ENCODE data around the gene TMC2. TPM values are rescaled to one million over a fixed set of nuclear protein-coding genes. Genes with fewer than 3 reads are reported as not detected.

TMC2 gene
- total and polyA plus RNA-seq, 2 of the 4 experiments (the other 2 are of a cell fraction) = not detected

- DNase-seq (no peak), ATAC-seq (ENCODE audit: low read depth) (no peak)
- Histone ChIP-seq H3K56ac (ENCODE audit: extremely low read depth, insufficient read depth, low read length) (no peak overlapping the region), H3K79me1 (ENCODE audit: low read depth in 1 of 2, low read length in 2 of 2) (no peaks in the 10 kb centered on the region), H4K20me1 (ENCODE audit: insufficient read depth, low read length) (no peaks in the 10 kb centered on the region), H3K4ac (ENCODE audit: low read depth, low read length) (no peak overlapping the region), H3K27me3 (ENCODE audit: control insufficient read depth, insufficient read depth, low read length) (no peaks in the 10 kb centered on the region), H3K4me3 (ENCODE audit: insufficient read depth, low read depth, low read length) (no peak overlapping the region), H2BK20ac (ENCODE audit: low read depth, low read length) (no peak overlapping the region), H3K9me1 (ENCODE audit: insufficient read depth, low read length) (no peaks in the 10 kb centered on the region), H3K4me1 (ENCODE audit: control insufficient read depth, insufficient read depth, low read length) (no peaks in the 10 kb centered on the region), H2BK15ac (ENCODE audit: low read depth, low read length) (no peak overlapping the region), H2BK120ac (ENCODE audit: low read depth, low read length) (no peak overlapping the region), H2AK9ac (replicated peaks; ENCODE audit: low read depth, low read length, poor library complexity) (no peak overlapping the region), H4K91ac (ENCODE audit: insufficient read depth, low read depth, low read length) (no peak overlapping the region), H3K4me2 (ENCODE audit: low read depth, low read length) (no peak overlapping the region), H3K9me3 (ENCODE audit: control insufficient read depth, insufficient read depth, low read length) (peaks cover 3% of the 10 kb centered on the region; the same call in 1 of the 2 replicates), H4K8ac (ENCODE audit: low read depth in 2 of 2, low read length in 2 of 2) (no peak overlapping the region), H3K36me3 (ENCODE audit: control insufficient read depth, insufficient read depth, low read length) (no peaks in the 10 kb centered on the region), H2BK5ac (ENCODE audit: low read depth, low read length, poor library complexity, severe bottlenecking) (no peak overlapping the region), H2AK5ac (ENCODE audit: low read depth, low read length) (no peak overlapping the region), H3K9ac (ENCODE audit: low read depth, low read length) (no peak overlapping the region), H3K27ac (ENCODE audit: insufficient read depth, low read length) (no peak overlapping the region), H3K23ac (ENCODE audit: low read depth, low read length) (no peak overlapping the region), H2AFZ (replicated peaks; ENCODE audit: low read length, poor library complexity) (peak overlapping the region; percentile 10), H3K14ac (replicated peaks; ENCODE audit: low read depth, low read length) (no peak overlapping the region), H3K18ac (ENCODE audit: low read depth, low read length) (no peak overlapping the region), H4K5ac (ENCODE audit: low read depth, low read length) (no peak overlapping the region)
- no peak for TF ChIP-seq SMC3 (IDR thresholded peaks at IDR 0.05; ENCODE audit: low read depth, low read length)
- TF ChIP-seq, protein P1, sequence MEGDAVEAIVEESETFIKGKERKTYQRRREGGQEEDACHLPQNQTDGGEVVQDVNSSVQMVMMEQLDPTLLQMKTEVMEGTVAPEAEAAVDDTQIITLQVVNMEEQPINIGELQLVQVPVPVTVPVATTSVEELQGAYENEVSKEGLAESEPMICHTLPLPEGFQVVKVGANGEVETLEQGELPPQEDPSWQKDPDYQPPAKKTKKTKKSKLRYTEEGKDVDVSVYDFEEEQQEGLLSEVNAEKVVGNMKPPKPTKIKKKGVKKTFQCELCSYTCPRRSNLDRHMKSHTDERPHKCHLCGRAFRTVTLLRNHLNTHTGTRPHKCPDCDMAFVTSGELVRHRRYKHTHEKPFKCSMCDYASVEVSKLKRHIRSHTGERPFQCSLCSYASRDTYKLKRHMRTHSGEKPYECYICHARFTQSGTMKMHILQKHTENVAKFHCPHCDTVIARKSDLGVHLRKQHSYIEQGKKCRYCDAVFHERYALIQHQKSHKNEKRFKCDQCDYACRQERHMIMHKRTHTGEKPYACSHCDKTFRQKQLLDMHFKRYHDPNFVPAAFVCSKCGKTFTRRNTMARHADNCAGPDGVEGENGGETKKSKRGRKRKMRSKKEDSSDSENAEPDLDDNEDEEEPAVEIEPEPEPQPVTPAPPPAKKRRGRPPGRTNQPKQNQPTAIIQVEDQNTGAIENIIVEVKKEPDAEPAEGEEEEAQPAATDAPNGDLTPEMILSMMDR (conservative IDR thresholded peaks at IDR 0.05; ENCODE audit: low read depth, low read length) = no peak
- no peak for TF ChIP-seq RFX5 (IDR thresholded peaks at IDR 0.05; ENCODE audit: low read depth, low read length)
- TF ChIP-seq BHLHE40 (IDR thresholded peaks at IDR 0.05; ENCODE audit: low read depth, low read length) = no peak
- TF ChIP-seq NFE2L2 (IDR thresholded peaks at IDR 0.05; ENCODE audit: low read depth, low read length) = no peak
- TF ChIP-seq, protein P2, sequence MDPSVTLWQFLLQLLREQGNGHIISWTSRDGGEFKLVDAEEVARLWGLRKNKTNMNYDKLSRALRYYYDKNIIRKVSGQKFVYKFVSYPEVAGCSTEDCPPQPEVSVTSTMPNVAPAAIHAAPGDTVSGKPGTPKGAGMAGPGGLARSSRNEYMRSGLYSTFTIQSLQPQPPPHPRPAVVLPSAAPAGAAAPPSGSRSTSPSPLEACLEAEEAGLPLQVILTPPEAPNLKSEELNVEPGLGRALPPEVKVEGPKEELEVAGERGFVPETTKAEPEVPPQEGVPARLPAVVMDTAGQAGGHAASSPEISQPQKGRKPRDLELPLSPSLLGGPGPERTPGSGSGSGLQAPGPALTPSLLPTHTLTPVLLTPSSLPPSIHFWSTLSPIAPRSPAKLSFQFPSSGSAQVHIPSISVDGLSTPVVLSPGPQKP (IDR thresholded peaks at IDR 0.05; ENCODE audit: borderline replicate concordance, low read depth, low read length) = no peak
- TF ChIP-seq MXI1 (IDR thresholded peaks at IDR 0.05; ENCODE audit: borderline replicate concordance, low read depth, low read length) = no peak
- TF ChIP-seq CHD1 (IDR thresholded peaks at IDR 0.05; ENCODE audit: low read depth, low read length) = no peak
- TF ChIP-seq RCOR1 (IDR thresholded peaks at IDR 0.05; ENCODE audit: insufficient replicate concordance, low read length) = no peak
- no peak for TF ChIP-seq FOS (IDR thresholded peaks at IDR 0.05; ENCODE audit: low read depth, low read length)
- TF ChIP-seq POLR2A (IDR thresholded peaks at IDR 0.05; ENCODE audit: low read depth, low read length) = no peak
- no peak for TF ChIP-seq USF2 (IDR thresholded peaks at IDR 0.05; ENCODE audit: low read depth, low read length)
- no peak for TF ChIP-seq MAFK (IDR thresholded peaks at IDR 0.05; ENCODE audit: low read depth, low read length)
- TF ChIP-seq CEBPB (IDR thresholded peaks at IDR 0.05; ENCODE audit: low read depth, low read length) = no peak
- TF ChIP-seq RAD21 (IDR thresholded peaks at IDR 0.05; ENCODE audit: low read length) = no peak
- no peak for TF ChIP-seq MAZ (IDR thresholded peaks at IDR 0.05; ENCODE audit: borderline replicate concordance, low read depth, low read length)
- in situ Hi-C loops (cut with MboI; ENCODE audit: low sequenced_read_pairs) = no loop called here
- ChIA-PET CTCF (no interaction called here), POLR2A (ENCODE audit: unreplicated experiment) (no interaction called here)
- WGBS, 2 experiments (ENCODE audit: extremely low coverage in 2 of 2, insufficient read length in 1 of 2) = 71% methylated on average over 2 of the region's 7 CpGs; no CpG with 5 or more reads in 1 of the 2 experiments
- dilution Hi-C loops (cut with HindIII; ENCODE audit: low sequenced_read_pairs, unreplicated experiment) = no loop called here
- no TSS peak for BruUV-seq (replicated peaks)
- intact Hi-C loops (cut with micrococcal nuclease) = no loop called here
These were observed 67.6 kb downstream of the TMC2 start for GRCh38 chr20:2603816-2604505.
